ENCODE results near the gene DPP6.

The DPP6 gene

GRCh38 chr7:154832557-154833138 lies 780.5 kb downstream of the DPP6 start:
- DNase-seq (ENCODE audit: insufficient read length, low spot score) (peak; percentile 30), FAIRE-seq (peak; percentile 28)

DNA sequence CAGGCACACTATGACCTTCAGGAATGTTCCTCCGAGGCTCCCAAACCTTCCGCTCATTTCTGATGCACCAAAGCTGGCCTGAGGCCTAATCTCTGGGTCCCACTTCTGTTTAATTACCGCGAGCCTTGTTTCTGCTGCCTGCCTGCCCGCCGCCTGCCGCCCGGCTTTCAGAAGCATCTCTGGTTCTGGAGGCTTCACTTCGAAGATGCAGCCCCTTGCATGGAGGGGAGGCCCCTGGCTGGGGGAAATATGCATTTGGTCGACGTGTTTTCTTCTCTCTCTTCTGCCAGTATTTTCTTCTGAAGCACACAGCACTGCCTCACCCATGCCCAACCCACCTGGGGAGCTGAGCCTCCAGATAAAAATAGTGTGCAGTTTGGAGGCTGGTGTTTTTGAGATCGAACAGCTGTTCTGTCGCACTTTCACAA lies 783.8 kb downstream of the DPP6 start:
- FAIRE-seq: no peak
- DNase-seq (ENCODE audit: insufficient read length, low spot score): no peak
- no peak for TF ChIP-seq TAF1 (IDR thresholded peaks at IDR 0.05; ENCODE audit: low read depth, low read length)
- no peak for TF ChIP-seq POLR2A (IDR thresholded peaks at IDR 0.05; ENCODE audit: low read depth, low read length)
- TF ChIP-seq POU2F2 (IDR thresholded peaks at IDR 0.05; ENCODE audit: low read depth, low read length): no peak
- TF ChIP-seq POLR2AphosphoS5 (IDR thresholded peaks at IDR 0.05; ENCODE audit: low read depth, low read length): no peak

More at GRCh38 chr7:154832557-154833138, 780.5 kb downstream of the DPP6 start:
- TF ChIP-seq SPI1 (IDR thresholded peaks at IDR 0.05; ENCODE audit: low read depth, low read length) (no peak), TAF1 (IDR thresholded peaks at IDR 0.05; ENCODE audit: low read depth, low read length) (no peak), POLR2AphosphoS5 (IDR thresholded peaks at IDR 0.05; ENCODE audit: low read depth, low read length) (no peak), PAX5 (IDR thresholded peaks at IDR 0.05; ENCODE audit: insufficient read depth, low read length, severe bottlenecking) (no peak), POU2F2 (IDR thresholded peaks at IDR 0.05; ENCODE audit: low read depth, low read length) (no peak), POLR2A (IDR thresholded peaks at IDR 0.05; ENCODE audit: low read depth, low read length) (no peak)

GRCh38 chr7:154837087-154837486 lies 784.9 kb downstream of the DPP6 start:
- no peak for TF ChIP-seq TAF1 (IDR thresholded peaks at IDR 0.05; ENCODE audit: low read depth, low read length)
- no peak for TF ChIP-seq SPI1 (IDR thresholded peaks at IDR 0.05; ENCODE audit: low read depth, low read length)
- no peak for TF ChIP-seq POU2F2 (IDR thresholded peaks at IDR 0.05; ENCODE audit: low read depth, low read length)
- TF ChIP-seq PAX5 (IDR thresholded peaks at IDR 0.05; ENCODE audit: insufficient read depth, low read length, severe bottlenecking): no peak
- TF ChIP-seq POLR2AphosphoS5 (IDR thresholded peaks at IDR 0.05; ENCODE audit: low read depth, low read length): no peak
- no peak for TF ChIP-seq POLR2A (IDR thresholded peaks at IDR 0.05; ENCODE audit: low read depth, low read length)
- DNase-seq (ENCODE audit: insufficient read length, low spot score) (no peak), FAIRE-seq (peak; percentile 83)

GRCh38 chr7:154837622-154838021 lies 785.4 kb downstream of the DPP6 start:
- DNase-seq (ENCODE audit: insufficient read length, low spot score) (no peak), FAIRE-seq (peak; percentile 26)
- TF ChIP-seq SPI1 (IDR thresholded peaks at IDR 0.05; ENCODE audit: low read depth, low read length) (peak; percentile 83), POLR2AphosphoS5 (IDR thresholded peaks at IDR 0.05; ENCODE audit: low read depth, low read length) (no peak)

GRCh38 chr7:154840086-154840485 lies 787.9 kb downstream of the DPP6 start:
- no peak for TF ChIP-seq PAX5 (IDR thresholded peaks at IDR 0.05; ENCODE audit: insufficient read depth, low read length, severe bottlenecking)
- TF ChIP-seq POLR2A (IDR thresholded peaks at IDR 0.05; ENCODE audit: low read depth, low read length): no peak
- no peak for TF ChIP-seq TAF1 (IDR thresholded peaks at IDR 0.05; ENCODE audit: low read depth, low read length)
- TF ChIP-seq POU2F2 (IDR thresholded peaks at IDR 0.05; ENCODE audit: low read depth, low read length): no peak
- TF ChIP-seq SPI1 (IDR thresholded peaks at IDR 0.05; ENCODE audit: low read depth, low read length): no peak
- no peak for TF ChIP-seq POLR2AphosphoS5 (IDR thresholded peaks at IDR 0.05; ENCODE audit: low read depth, low read length)
- DNase-seq (ENCODE audit: insufficient read length, low spot score) (no peak), FAIRE-seq (no peak)

GRCh38 chr7:154841731-154842331 lies 789.6 kb downstream of the DPP6 start:
- DNase-seq (ENCODE audit: insufficient read length, low spot score) (no peak), FAIRE-seq (no peak)
- TF ChIP-seq POLR2AphosphoS5 (IDR thresholded peaks at IDR 0.05; ENCODE audit: low read depth, low read length): no peak
- TF ChIP-seq POLR2A (IDR thresholded peaks at IDR 0.05; ENCODE audit: low read depth, low read length): no peak
- no peak for TF ChIP-seq PAX5 (IDR thresholded peaks at IDR 0.05; ENCODE audit: insufficient read depth, low read length, severe bottlenecking)
- no peak for TF ChIP-seq SPI1 (IDR thresholded peaks at IDR 0.05; ENCODE audit: low read depth, low read length)
- TF ChIP-seq TAF1 (IDR thresholded peaks at IDR 0.05; ENCODE audit: low read depth, low read length): no peak
- TF ChIP-seq POU2F2 (IDR thresholded peaks at IDR 0.05; ENCODE audit: low read depth, low read length): no peak

DNA sequence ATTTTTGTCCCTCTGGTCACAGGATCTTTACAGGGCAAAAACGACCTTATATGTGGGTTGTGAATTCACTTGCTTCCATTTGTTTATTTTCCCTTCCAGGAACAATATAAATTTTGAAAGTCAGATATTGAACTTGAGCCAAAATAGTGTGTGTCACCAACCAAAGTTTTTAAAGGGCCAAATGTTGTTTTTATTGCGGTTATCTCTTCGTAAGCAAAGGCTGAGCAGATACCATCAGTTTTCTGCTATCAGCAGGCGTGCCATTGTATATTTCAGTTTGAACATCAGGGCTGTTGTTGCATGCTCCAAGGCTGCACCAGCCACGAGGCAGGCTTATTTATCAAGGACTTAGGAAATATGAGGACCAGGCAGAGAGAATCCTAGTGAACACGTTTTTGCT lies 790.4 kb downstream of the DPP6 start:
- FAIRE-seq (no peak), DNase-seq (ENCODE audit: insufficient read length, low spot score) (no peak)
- TF ChIP-seq POLR2AphosphoS5 (IDR thresholded peaks at IDR 0.05; ENCODE audit: low read depth, low read length) (no peak), POU2F2 (IDR thresholded peaks at IDR 0.05; ENCODE audit: low read depth, low read length) (no peak), PAX5 (IDR thresholded peaks at IDR 0.05; ENCODE audit: insufficient read depth, low read length, severe bottlenecking) (no peak), SPI1 (IDR thresholded peaks at IDR 0.05; ENCODE audit: low read depth, low read length) (no peak), TAF1 (IDR thresholded peaks at IDR 0.05; ENCODE audit: low read depth, low read length) (no peak), POLR2A (IDR thresholded peaks at IDR 0.05; ENCODE audit: low read depth, low read length) (no peak)

- DNase-seq (ENCODE audit: insufficient read length, low spot score) (no peak), FAIRE-seq (no peak)
- TF ChIP-seq TAF1 (IDR thresholded peaks at IDR 0.05; ENCODE audit: low read depth, low read length): no peak
- no peak for TF ChIP-seq POLR2AphosphoS5 (IDR thresholded peaks at IDR 0.05; ENCODE audit: low read depth, low read length)
- no peak for TF ChIP-seq POU2F2 (IDR thresholded peaks at IDR 0.05; ENCODE audit: low read depth, low read length)
- no peak for TF ChIP-seq PAX5 (IDR thresholded peaks at IDR 0.05; ENCODE audit: insufficient read depth, low read length, severe bottlenecking)
- TF ChIP-seq POLR2A (IDR thresholded peaks at IDR 0.05; ENCODE audit: low read depth, low read length): no peak
- no peak for TF ChIP-seq SPI1 (IDR thresholded peaks at IDR 0.05; ENCODE audit: low read depth, low read length)
These were observed 791.6 kb downstream of the DPP6 start for GRCh38 chr7:154843670-154844237.

GRCh38 chr7:154844499-154844898 lies 792.3 kb downstream of the DPP6 start:
- no peak for FAIRE-seq
- DNase-seq (ENCODE audit: insufficient read length, low spot score): no peak
- TF ChIP-seq POLR2A (IDR thresholded peaks at IDR 0.05; ENCODE audit: low read depth, low read length) (no peak), TAF1 (IDR thresholded peaks at IDR 0.05; ENCODE audit: low read depth, low read length) (no peak), POU2F2 (IDR thresholded peaks at IDR 0.05; ENCODE audit: low read depth, low read length) (no peak), SPI1 (IDR thresholded peaks at IDR 0.05; ENCODE audit: low read depth, low read length) (no peak), PAX5 (IDR thresholded peaks at IDR 0.05; ENCODE audit: insufficient read depth, low read length, severe bottlenecking) (no peak), POLR2AphosphoS5 (IDR thresholded peaks at IDR 0.05; ENCODE audit: low read depth, low read length) (no peak)
